HG03139 (cell line): ENCODE data around the gene DAP3.
"Not testable (repeated sequence)": the region's sequence is repeated elsewhere in the genome, so short reads cannot be mapped to it uniquely, and the experiment has no call there.

Source experiments
- ATAC-seq: cut with Tn5 transposase; IDR thresholded peaks from one replicate; pipeline ENCODE4 v1.9.1; 2021; ENCODE audit not compliant: unreplicated experiment

DAP3 gene

GRCh38 chr1:155681776-155682175, 7.1 kb upstream of the DAP3 start:
- no peak for ATAC-seq

GRCh38 chr1:155687705-155688323, 1.1 kb upstream of the DAP3 start:
- ATAC-seq, result peak; percentile 28

DNA sequence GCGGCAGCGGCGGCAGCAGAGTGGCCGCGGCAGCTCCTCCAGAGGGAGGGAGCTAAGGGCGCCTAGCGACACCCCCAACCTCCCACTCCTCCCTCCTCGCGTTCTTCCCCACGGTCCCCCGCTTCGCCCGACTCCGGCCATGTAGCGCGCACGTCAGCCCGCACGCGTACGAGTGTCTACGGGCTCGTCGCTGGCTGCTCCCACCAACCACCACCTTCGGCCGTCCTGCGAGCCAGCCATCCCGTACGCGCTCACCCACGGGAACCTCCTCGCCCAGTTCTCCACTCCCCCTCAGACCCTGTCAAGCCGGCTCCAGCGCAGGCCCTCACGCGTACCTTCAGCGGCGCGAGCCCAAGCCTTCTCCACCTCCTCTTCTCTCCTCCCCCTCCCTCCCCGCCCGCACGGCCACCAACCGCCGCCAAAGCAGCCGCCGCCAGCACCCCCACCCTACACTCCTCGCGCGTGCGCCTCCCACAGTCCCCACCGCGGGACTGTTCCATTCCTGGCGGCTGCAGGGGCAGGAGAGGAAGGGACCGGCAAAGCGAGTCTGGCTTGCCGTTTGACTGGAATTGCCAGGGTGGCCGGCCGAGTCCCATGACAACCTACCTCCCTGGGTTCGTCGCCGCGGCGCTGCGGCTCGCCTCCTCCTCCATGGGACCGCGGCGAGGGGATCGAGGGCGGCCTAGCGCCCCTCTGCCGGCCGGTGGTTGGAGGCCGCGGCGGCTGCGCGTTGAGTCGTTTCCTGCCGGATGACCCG, 389 bp upstream of the DAP3 start, which contains the start of gene YY1AP1:
TSS of gene YY1AP1 (minus strand) at position 451 of the 757 bp plus-strand sequence. CDS start 8,338 bp downstream, outside the sequence.
- peak; percentile 70 for ATAC-seq

- no peak for ATAC-seq
Observed at GRCh38 chr1:155691992-155692528, 3.2 kb downstream of the DAP3 start.

DNA sequence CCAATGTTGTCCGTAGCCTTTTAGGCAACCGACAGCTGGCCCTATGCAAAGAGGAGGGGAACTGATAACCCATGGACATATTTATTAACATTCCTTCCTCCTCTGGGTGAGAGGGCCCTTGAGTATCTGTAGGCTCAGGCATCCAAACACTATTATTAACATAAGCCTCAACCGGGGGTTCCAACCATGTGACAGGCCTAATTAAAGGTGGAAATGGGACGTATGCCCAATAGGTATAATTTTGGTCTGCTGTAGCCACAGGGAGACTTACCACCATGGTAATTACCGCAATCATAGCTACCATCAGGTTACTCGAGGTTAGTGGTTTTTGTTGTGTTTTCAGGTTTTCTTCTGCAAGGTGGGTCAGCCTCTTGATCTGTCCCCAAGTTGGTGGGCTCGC, 5.3 kb downstream of the DAP3 start:
- no peak for ATAC-seq

GRCh38 chr1:155695072-155695471, 6.2 kb downstream of the DAP3 start:
- no peak for ATAC-seq

GRCh38 chr1:155695608-155696007, 6.7 kb downstream of the DAP3 start:
- ATAC-seq, result no peak

DNA sequence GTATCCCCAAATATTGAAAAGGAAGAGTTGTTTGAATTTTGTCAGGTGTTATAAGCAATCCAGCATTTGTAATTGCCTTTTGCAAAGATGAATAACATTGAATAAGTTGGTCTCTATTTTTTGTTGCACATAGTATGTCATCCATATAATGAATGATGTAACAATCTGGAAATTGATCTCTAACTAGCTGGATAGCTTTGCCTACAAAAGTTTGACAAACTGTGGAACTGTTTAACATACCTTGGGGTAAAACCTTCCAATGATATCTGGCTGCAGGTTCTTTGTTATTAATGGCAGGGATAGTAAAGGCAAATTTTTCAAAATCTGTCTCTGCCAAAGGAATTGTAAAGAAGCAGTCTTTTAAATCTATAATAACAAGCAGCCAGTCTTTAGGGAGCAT, 7.6 kb downstream of the DAP3 start:
- ATAC-seq, result no peak

GRCh38 chr1:155697046-155697445, 8.2 kb downstream of the DAP3 start:
- no peak for ATAC-seq

- not testable (repeated sequence) for ATAC-seq
Observed at GRCh38 chr1:155697616-155698015, 8.7 kb downstream of the DAP3 start.

DNA sequence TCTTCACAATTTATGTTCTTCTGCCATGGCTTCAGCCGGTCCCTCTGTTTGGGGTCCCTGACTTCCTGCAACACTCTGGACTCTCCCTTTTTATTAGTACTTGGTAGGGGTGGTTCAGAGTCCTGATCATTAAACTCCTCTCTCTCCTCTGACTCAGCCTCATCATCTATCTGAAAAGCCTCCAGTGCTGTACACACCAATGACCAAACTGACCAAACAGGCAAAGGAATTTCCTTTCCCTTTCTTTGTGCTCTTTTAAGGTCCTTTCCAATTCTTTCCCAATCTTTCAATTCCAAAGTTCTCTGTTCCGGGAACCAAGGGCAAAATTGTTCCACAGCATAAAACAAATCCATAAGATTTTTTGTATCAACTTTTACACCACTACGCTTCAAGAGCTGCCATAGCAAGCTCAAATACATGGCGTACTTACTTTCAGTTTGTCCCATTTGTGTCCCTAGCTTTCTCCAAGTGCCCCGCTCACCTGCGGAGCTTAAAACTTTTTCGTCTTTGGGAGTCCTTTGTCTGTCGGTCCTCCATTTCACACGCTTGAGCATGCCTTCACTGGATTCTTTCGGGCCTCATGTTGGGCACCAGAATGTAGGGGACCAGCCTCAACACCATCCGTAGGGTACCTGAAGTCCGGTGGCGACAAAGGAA, 9.6 kb downstream of the DAP3 start:
- ATAC-seq, result no peak

DNA sequence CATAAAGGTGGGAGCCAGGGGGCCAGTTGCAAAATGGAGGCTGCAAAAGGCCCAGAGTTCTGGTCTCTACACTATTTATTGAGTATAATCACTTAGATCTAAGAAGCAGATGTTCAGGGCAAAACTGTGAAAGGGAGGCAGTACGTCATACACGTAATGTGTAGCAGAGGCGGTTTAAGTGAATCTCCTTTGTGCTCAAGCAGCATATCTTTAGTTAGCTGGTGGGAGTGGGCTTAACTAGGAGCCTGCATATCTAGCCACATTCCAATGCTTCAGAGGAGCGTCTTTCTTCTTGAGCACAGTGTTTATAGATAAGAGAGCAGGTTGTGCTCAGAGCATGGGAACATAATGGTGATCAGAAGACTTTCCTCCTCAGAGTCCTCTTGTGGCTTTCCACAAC, 10.2 kb downstream of the DAP3 start:
- ATAC-seq, result not testable (repeated sequence)

GRCh38 chr1:155701675-155702074, 12.8 kb downstream of the DAP3 start:
- ATAC-seq, result not testable (repeated sequence)

- no peak for ATAC-seq
Observed at GRCh38 chr1:155703216-155703615, 14.3 kb downstream of the DAP3 start.

GRCh38 chr1:155704414-155704813, 15.5 kb downstream of the DAP3 start:
- not testable (repeated sequence) for ATAC-seq

DNA sequence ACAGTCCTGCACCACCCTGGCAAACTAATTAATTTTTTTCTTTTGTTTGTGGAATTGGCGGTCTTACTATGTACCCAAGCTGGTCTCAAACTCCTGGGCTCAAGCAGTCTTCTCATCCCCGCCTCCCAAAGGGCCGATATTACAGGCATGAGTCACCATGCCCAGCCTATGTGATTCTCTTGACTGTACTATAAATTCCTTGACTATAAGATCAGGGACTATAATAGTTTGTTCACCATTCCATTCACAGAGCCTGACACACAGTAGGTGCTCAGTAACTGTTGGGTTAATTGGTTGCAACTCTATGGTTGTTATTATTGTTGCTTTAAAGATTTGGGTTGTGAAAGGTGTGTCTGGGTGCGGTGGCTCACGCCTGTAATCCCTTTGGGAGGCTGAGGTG, 17.2 kb downstream of the DAP3 start:
- ATAC-seq, result no peak

DNA sequence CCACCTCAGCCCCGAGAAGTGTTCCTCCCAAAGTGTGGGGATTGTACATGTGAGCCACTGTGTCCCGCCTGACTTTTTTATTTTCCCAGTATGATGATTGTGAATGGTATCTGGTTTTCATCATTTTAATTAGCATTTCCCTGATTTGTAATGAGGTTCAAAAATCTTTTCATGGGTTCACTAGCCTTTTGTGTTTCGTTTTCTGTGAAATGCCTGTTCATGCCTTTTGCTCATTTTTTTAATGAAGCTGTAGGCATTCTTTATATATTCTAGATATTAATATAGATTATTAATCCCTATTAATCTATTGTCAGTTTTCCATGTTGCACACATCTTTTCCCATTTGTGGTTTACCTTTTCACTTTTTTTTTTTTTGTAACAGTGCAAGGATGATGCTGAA, 20.5 kb downstream of the DAP3 start:
- no peak for ATAC-seq

DNA sequence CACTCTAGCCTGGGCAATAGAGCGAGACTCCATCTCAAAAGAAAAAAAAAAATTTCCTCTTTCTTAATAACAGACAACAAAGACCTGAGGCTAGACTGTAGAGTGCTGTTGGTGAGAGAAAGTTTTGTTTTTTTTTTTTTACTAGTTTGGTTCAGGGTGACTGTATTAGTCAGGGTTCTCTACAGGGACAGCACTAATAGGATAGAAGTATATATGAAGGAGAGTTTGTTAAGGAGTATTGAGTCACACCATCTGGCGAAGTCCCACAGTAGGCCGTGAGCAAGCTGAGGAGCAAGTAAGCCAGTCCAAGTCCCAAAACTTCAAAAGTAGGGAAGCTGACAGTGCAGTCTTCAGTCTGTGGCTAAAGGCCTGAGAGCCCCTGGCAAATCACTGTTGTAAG, 22.6 kb downstream of the DAP3 start:
- not testable (repeated sequence) for ATAC-seq

DNA sequence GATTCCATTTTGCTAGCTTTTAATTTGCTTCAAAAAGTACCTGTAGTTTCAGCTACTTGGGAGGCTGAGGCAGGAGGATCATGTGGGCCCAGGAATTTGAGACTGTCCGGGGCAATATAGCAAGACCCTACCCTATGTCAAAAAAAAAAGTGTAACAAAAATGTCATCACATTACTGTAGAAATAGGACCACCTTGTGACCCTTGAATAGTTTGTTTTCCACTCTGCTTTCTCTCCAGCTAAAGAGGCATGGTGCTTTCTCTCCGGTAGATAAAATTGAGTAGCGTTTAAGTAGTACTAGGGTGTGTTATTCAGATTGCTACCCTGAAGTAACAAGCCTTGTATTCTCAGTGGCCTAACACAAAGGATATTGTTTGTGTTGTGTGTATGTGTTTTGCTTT, 23.7 kb downstream of the DAP3 start:
- ATAC-seq, result not testable (repeated sequence)

GRCh38 chr1:155713075-155713474, 24.2 kb downstream of the DAP3 start:
- ATAC-seq, result no peak

GRCh38 chr1:155715056-155715455, 26.2 kb downstream of the DAP3 start:
- ATAC-seq, result not testable (repeated sequence)

GRCh38 chr1:155715777-155716176, 26.9 kb downstream of the DAP3 start:
- ATAC-seq, result no peak
